Measurements from ENCODE around the gene RIC8A.

GRCh38 chr11:240315-240714 is 32.8 kb downstream of the RIC8A start:
- TF ChIP-seq CTCF (IDR thresholded peaks at IDR 0.05) (no peak), POLR2A (IDR thresholded peaks at IDR 0.05) (no peak)
